HepG2 (cell line): ENCODE results near the gene CBLN3. TPM values are rescaled to one million over a fixed set of nuclear protein-coding genes. Genes with fewer than 3 reads are reported as not detected.

Experiments used
- GATAD2A ChIP-seq: IDR thresholded peaks from 2 replicates; pipeline ENCODE4 v1.6.1; 2016
- HCFC1 ChIP-seq: fragments of 150-350 bp; IDR thresholded peaks from 2 replicates; pipeline ENCODE4 v1.6.1; 2014; ENCODE audit warnings: low read depth, low read length
- HHEX ChIP-seq: IDR thresholded peaks from 2 replicates; pipeline ENCODE4 v1.6.1; 2016; ENCODE audit warnings: control low read depth
- KDM2A ChIP-seq: sonication (generic); formaldehyde crosslinking; IDR thresholded peaks from 2 replicates; pipeline ENCODE4 v1.4.0; 2020; ENCODE audit warnings: low read depth, missing genetic modification reagents, borderline replicate concordance
- MBNL3 ChIP-seq: fragments of 250-450 bp; sonication (Bioruptor Pico); conservative IDR thresholded peaks from 2 replicates; pipeline ENCODE4 v1.8.0; 2022; ENCODE audit warnings: mild to moderate bottlenecking, inconsistent platforms
- MYC ChIP-seq: sonication (generic); formaldehyde crosslinking; IDR thresholded peaks from 2 replicates; pipeline ENCODE4 v1.9.0; 2021; ENCODE audit warnings: missing genetic modification reagents, borderline replicate concordance
- SALL1 ChIP-seq: sonication (generic); formaldehyde crosslinking; IDR thresholded peaks from 2 replicates; pipeline ENCODE4 v1.8.0; 2022; ENCODE audit warnings: mild to moderate bottlenecking, missing genetic modification reagents
- SMARCE1 ChIP-seq: fragments of 450-650 bp; IDR thresholded peaks from 2 replicates; pipeline ENCODE4 v1.6.1; 2017; ENCODE audit warnings: borderline replicate concordance
- SRY ChIP-seq: sonication (generic); formaldehyde crosslinking; IDR thresholded peaks from 2 replicates; pipeline ENCODE4 v1.8.0; 2022; ENCODE audit warnings: mild to moderate bottlenecking, missing genetic modification reagents
- XRCC5 ChIP-seq: fragments of 200-400 bp; formaldehyde crosslinking; optimal IDR thresholded peaks from 2 replicates; pipeline ENCODE3; 2017; ENCODE audit warnings: mild to moderate bottlenecking, low read length
- ZNF124 ChIP-seq: sonication (generic); formaldehyde crosslinking; IDR thresholded peaks from 2 replicates; pipeline ENCODE4 v1.4.0; 2020; ENCODE audit warnings: missing genetic modification reagents
- ZNF263 ChIP-seq: sonication (generic); formaldehyde crosslinking; IDR thresholded peaks from 2 replicates; pipeline ENCODE4 v1.4.0; 2020; ENCODE audit warnings: missing genetic modification reagents
- ZNF530 ChIP-seq: sonication (generic); formaldehyde crosslinking; IDR thresholded peaks from 2 replicates; pipeline ENCODE4 v1.5.0; 2020; ENCODE audit warnings: low read depth, mild to moderate bottlenecking, missing genetic modification reagents
- ZNF558 ChIP-seq: sonication (generic); formaldehyde crosslinking; IDR thresholded peaks from 2 replicates; pipeline ENCODE4 v1.9.0; 2022; ENCODE audit warnings: mild to moderate bottlenecking, missing genetic modification reagents, borderline replicate concordance
- ZNF598 ChIP-seq: sonication (generic); formaldehyde crosslinking; IDR thresholded peaks from 2 replicates; pipeline ENCODE4 v1.5.1; 2020; ENCODE audit warnings: mild to moderate bottlenecking, missing genetic modification reagents, borderline replicate concordance
- ZNF777 ChIP-seq: sonication (generic); formaldehyde crosslinking; IDR thresholded peaks from 2 replicates; pipeline ENCODE4 v1.4.0; 2020; ENCODE audit warnings: missing genetic modification reagents
- polyA plus RNA-seq, 8 experiments: library from polyadenylated mRNA; depleted of rRNA in 3 of 8; stranded (reverse) in 7 of 8; unstranded in 1 of 8; fragments of >200 nt; fragmentation: Illumina TruSeq in 4 of 8; extraction: Trizol in 4 of 8; gene quantifications; 2 replicates each; pipeline versions ENCODE4 v1.2.1 to v1.2.3, GENCODE V29; 2011 to 2016; ENCODE audit warnings: low read depth in 4 of 8, missing spikeins in 1 of 8, mixed read lengths in 1 of 8; ENCODE audit not compliant: insufficient read depth in 1 of 8
- total RNA-seq, 5 experiments: library from RNA; depleted of rRNA; stranded (reverse); fragments of >200 nt; fragmentation: Illumina TruSeq; extraction: Trizol; gene quantifications; 2 replicates each; pipeline ENCODE4 v1.2.3, GENCODE V29; 2016; ENCODE audit warnings: low read depth in 1 of 5
- TF ChIP-seq, protein P1 (sequence below): sonication (generic); formaldehyde crosslinking; IDR thresholded peaks from 2 replicates; pipeline ENCODE4 v1.5.0; 2020; ENCODE audit warnings: missing genetic modification reagents, mild to moderate bottlenecking, borderline replicate concordance
- TF ChIP-seq, protein P2 (sequence below): IDR thresholded peaks from 2 replicates; pipeline ENCODE4 v1.6.1; 2016; ENCODE audit warnings: low read depth
- TF ChIP-seq, protein P3 (sequence below): sonication (generic); formaldehyde crosslinking; IDR thresholded peaks from 2 replicates; pipeline ENCODE4 v1.5.0; 2020; ENCODE audit warnings: missing genetic modification reagents, mild to moderate bottlenecking, borderline replicate concordance
- TF ChIP-seq, protein P4 (sequence below): IDR thresholded peaks from 2 replicates; pipeline ENCODE4 v1.6.1; 2016; ENCODE audit warnings: missing compliant biosample characterization, missing genetic modification reagents, borderline replicate concordance
- TF ChIP-seq, protein P5 (sequence below): sonication (generic); formaldehyde crosslinking; IDR thresholded peaks from 2 replicates; pipeline ENCODE4 v1.5.0; 2020; ENCODE audit warnings: mild to moderate bottlenecking, missing genetic modification reagents, moderate library complexity

Gene CBLN3
- total and polyA plus RNA-seq, 2 of the 13 experiments (the other 11 are each of a cell fraction or from before 2014, with no cell fraction given) = 0.66 to 0.98 TPM

DNA sequence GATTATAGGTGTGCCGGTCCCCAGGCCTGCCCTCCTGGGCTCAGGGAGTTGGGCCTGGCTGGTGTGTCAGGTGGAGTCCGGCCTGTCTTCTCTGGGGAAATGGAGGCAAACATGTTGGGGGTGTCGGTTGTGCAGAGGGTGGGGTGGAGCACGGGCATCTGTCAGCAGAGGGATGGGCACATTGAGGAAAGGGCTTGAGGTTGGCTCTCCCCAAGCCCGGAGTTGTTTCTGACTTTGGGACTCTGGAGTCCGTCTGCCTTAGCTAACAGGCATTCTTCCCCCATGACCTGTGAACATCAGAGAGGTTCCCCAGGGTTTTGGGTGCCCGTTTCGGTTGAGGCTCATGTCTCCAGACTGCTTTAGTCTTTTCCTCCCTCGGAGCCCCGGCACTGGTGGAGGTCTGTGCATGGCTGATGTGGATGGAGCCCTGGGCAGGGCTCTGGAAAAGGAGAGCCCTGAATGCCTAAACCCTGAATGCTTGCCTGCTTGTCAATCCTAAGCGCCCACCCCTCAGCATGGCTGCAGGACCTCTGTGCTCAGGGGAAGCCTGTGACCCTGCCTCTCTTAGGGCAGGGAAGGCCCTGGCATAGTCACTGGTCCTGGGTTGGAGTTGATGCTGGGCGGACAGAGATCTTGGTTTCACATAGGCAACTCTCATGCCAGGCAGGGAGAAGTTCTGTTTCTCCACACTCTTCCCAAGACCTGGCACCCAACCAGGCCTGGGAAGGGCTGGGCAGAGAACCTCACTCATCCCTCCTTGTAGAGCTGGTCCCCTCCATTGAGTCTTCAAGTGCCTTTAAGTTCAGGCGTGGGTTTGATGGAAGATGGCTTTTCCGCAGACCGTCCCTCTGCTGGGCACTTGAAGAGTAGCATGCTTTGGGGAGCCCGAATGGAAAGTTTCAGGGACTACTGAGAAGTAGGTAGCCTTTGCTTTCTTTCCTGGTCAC lies 17.8 kb downstream of the CBLN3 start (continued):
- TF ChIP-seq XRCC5 (peak; percentile 91), ZNF124 (peak; percentile 73; the same call in 1 of the 2 replicates), MYC (peak; percentile 35; the same call in 1 of the 2 replicates), HHEX (CRISPR knock-in tag) (0 out of 2 replicates have a peak, but pooled peaks have one; percentile 31), KDM2A (CRISPR knock-in tag) (peak; percentile 33; the same call in 1 of the 2 replicates), SALL1 (CRISPR knock-in tag) (peak; percentile 27; the same call in 1 of the 2 replicates), MBNL3 (CRISPR knock-in tag) (0 out of 2 replicates have a peak, but pooled peaks have one; percentile 55), ZNF777 (CRISPR knock-in tag) (0 out of 2 replicates have a peak, but pooled peaks have one; percentile 28), ZNF558 (CRISPR knock-in tag) (0 out of 2 replicates have a peak, but pooled peaks have one; percentile 34), SRY (CRISPR knock-in tag) (0 out of 2 replicates have a peak, but pooled peaks have one; percentile 26), HCFC1 (no peak), SMARCE1 (no peak), ZNF598 (peak; percentile 75; the same call in 1 of the 2 replicates), ZNF263 (no peak), GATAD2A (CRISPR knock-in tag) (0 out of 2 replicates have a peak, but pooled peaks have one; percentile 14), ZNF530 (CRISPR knock-in tag) (0 out of 2 replicates have a peak, but pooled peaks have one; percentile 37)
- TF ChIP-seq, protein P1, sequence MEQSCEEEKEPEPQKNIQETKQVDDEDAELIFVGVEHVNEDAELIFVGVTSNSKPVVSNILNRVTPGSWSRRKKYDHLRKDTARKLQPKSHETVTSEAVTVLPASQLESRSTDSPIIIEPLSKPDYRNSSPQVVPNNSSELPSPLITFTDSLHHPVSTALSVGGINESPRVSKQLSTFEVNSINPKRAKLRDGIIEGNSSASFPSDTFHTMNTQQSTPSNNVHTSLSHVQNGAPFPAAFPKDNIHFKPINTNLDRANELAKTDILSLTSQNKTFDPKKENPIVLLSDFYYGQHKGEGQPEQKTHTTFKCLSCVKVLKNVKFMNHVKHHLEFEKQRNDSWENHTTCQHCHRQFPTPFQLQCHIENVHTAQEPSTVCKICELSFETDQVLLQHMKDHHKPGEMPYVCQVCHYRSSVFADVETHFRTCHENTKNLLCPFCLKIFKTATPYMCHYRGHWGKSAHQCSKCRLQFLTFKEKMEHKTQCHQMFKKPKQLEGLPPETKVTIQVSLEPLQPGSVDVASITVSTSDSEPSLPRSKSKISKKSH (CRISPR knock-in tag) = 0 out of 2 replicates have a peak, but pooled peaks have one; percentile 60
- TF ChIP-seq, protein P2, sequence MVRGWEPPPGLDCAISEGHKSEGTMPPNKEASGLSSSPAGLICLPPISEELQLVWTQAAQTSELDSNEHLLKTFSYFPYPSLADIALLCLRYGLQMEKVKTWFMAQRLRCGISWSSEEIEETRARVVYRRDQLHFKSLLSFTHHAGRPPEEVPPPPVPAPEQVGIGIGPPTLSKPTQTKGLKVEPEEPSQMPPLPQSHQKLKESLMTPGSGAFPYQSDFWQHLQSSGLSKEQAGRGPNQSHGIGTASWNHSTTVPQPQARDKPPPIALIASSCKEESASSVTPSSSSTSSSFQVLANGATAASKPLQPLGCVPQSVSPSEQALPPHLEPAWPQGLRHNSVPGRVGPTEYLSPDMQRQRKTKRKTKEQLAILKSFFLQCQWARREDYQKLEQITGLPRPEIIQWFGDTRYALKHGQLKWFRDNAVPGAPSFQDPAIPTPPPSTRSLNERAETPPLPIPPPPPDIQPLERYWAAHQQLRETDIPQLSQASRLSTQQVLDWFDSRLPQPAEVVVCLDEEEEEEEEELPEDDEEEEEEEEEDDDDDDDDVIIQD = no peak
- TF ChIP-seq, protein P3, sequence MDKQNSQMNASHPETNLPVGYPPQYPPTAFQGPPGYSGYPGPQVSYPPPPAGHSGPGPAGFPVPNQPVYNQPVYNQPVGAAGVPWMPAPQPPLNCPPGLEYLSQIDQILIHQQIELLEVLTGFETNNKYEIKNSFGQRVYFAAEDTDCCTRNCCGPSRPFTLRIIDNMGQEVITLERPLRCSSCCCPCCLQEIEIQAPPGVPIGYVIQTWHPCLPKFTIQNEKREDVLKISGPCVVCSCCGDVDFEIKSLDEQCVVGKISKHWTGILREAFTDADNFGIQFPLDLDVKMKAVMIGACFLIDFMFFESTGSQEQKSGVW (CRISPR knock-in tag) = peak; percentile 43; the same call in 1 of the 2 replicates
- TF ChIP-seq, protein P4, sequence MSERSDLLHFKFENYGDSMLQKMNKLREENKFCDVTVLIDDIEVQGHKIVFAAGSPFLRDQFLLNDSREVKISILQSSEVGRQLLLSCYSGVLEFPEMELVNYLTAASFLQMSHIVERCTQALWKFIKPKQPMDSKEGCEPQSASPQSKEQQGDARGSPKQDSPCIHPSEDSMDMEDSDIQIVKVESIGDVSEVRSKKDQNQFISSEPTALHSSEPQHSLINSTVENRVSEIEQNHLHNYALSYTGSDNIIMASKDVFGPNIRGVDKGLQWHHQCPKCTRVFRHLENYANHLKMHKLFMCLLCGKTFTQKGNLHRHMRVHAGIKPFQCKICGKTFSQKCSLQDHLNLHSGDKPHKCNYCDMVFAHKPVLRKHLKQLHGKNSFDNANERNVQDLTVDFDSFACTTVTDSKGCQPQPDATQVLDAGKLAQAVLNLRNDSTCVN = 0 out of 2 replicates have a peak, but pooled peaks have one; percentile 41
- TF ChIP-seq, protein P5, sequence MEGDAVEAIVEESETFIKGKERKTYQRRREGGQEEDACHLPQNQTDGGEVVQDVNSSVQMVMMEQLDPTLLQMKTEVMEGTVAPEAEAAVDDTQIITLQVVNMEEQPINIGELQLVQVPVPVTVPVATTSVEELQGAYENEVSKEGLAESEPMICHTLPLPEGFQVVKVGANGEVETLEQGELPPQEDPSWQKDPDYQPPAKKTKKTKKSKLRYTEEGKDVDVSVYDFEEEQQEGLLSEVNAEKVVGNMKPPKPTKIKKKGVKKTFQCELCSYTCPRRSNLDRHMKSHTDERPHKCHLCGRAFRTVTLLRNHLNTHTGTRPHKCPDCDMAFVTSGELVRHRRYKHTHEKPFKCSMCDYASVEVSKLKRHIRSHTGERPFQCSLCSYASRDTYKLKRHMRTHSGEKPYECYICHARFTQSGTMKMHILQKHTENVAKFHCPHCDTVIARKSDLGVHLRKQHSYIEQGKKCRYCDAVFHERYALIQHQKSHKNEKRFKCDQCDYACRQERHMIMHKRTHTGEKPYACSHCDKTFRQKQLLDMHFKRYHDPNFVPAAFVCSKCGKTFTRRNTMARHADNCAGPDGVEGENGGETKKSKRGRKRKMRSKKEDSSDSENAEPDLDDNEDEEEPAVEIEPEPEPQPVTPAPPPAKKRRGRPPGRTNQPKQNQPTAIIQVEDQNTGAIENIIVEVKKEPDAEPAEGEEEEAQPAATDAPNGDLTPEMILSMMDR (CRISPR knock-in tag) = peak; percentile 88
